Gastroesophageal sphincter (tissue), 4 donors: ENCODE results near the gene REST. TPM values are rescaled to one million over a fixed set of nuclear protein-coding genes. Genes with fewer than 3 reads are reported as not detected.
"Not testable (repeated sequence)": the region's sequence is repeated elsewhere in the genome, so short reads cannot be mapped to it uniquely, and the experiment has no call there.

ENCODE experiments used
- ATAC-seq: fragments of 150-250 bp; one replicate; pipeline ENCODE4 v1.9.1; 2016; ENCODE audit warnings: mild to moderate bottlenecking, moderate library complexity
- H3K27ac ChIP-seq, 4 donors: fragments of 200-600 bp; sonication (generic) in 3 of 4; 1 replicate in 3 of 4; 2 replicates in 1 of 4; pipeline ENCODE4 v1.5.1; 2016 to 2019
- H3K27me3 ChIP-seq: fragments of 200-600 bp; sonication (generic); one replicate; pipeline ENCODE4 v1.5.1; 2019
- H3K36me3 ChIP-seq, 2 donors: fragments of 200-600 bp; sonication (generic); one replicate each; pipeline ENCODE4 v1.5.1; 2019; ENCODE audit warnings: control low read depth in 1 of 2
- H3K4me1 ChIP-seq, 3 donors: fragments of 200-600 bp; sonication (generic); 1 replicate in 2 of 3; 2 replicates in 1 of 3; pipeline ENCODE4 v1.5.1; 2016 to 2019; ENCODE audit warnings: control low read depth in 2 of 3
- H3K4me3 ChIP-seq, 2 donors: fragments of 200-600 bp; sonication (generic); one replicate each; pipeline ENCODE4 v1.5.1; 2019; ENCODE audit warnings: mild to moderate bottlenecking in 1 of 2, moderate library complexity in 1 of 2
- H3K9me3 ChIP-seq, 3 donors: fragments of 200-600 bp; sonication (generic); one replicate each; pipeline ENCODE4 v1.5.1; 2017 to 2019; ENCODE audit warnings: control low read depth in 2 of 3
- CTCF ChIP-seq, 4 experiments: fragments of 200-600 bp in 2 of 4; fragments of 450-650 bp in 2 of 4; sonication (generic) in 1 of 4; IDR thresholded peaks; one replicate each; pipeline ENCODE4 v1.5.1; 2017 to 2019; ENCODE audit warnings: antibody characterized with exemption in 4 of 4, mild to moderate bottlenecking in 2 of 4, moderate library complexity in 2 of 4
- EP300 ChIP-seq: sonication (generic); formaldehyde crosslinking; IDR thresholded peaks from one replicate; pipeline ENCODE4 v1.6.1; 2017; ENCODE audit warnings: antibody characterized with exemption, mild to moderate bottlenecking
- POLR2A ChIP-seq, 2 donors: fragments of 450-650 bp; IDR thresholded peaks; one replicate each; pipeline ENCODE4 v1.6.1; 2017; ENCODE audit warnings: antibody characterized with exemption in 2 of 2, mild to moderate bottlenecking in 2 of 2, moderate library complexity in 1 of 2
- POLR2AphosphoS5 ChIP-seq: sonication (generic); formaldehyde crosslinking; IDR thresholded peaks from one replicate; pipeline ENCODE4 v1.6.1; 2017; ENCODE audit warnings: antibody characterized with exemption
- WGBS, 2 donors: methylation state at CpG; one replicate each; pipeline ENCODE4 v1.1.5; 2018; ENCODE audit warnings: low coverage in 1 of 2; 5-methylcytosine and 5-hydroxymethylcytosine counted together
- total RNA-seq, 4 donors: library from RNA; depleted of rRNA; stranded (reverse); fragments of >200 nt; gene quantifications; one replicate each; pipeline ENCODE4 v1.1.0, GENCODE V29; 2016

The REST gene
- total RNA-seq, 4 donors from 2014 or later: 32.8 to 41.1 (median 39.5) TPM

GRCh38 chr4:56937262-56937661 lies 29.6 kb downstream of the REST start:
- Histone ChIP-seq H3K27ac (no peak overlapping the region), H3K4me3 (no peak overlapping the region), H3K36me3 (peaks cover 0 to 37% of the 10 kb centered on the region in 2 donors), H3K27me3 (no peaks in the 10 kb centered on the region), H3K4me1 (no peaks in the 10 kb centered on the region), H3K9me3 (no peaks in the 10 kb centered on the region)
- WGBS, 2 donors: 71 to 88% methylated on average over 2 to 6 of the region's 6 CpGs
- TF ChIP-seq CTCF (IDR thresholded peaks at IDR 0.05) (no peak), POLR2AphosphoS5 (no peak), EP300 (no peak), POLR2A (IDR thresholded peaks at IDR 0.05) (no peak)
- no peak for ATAC-seq

- H3K4me1 ChIP-seq, H3K4me3 ChIP-seq, H3K27ac ChIP-seq, ATAC-seq, H3K27me3 ChIP-seq, H3K9me3 ChIP-seq: not testable (repeated sequence)
- peaks cover 0 to 37% of the 10 kb centered on the region in 2 donors for H3K36me3 ChIP-seq
- WGBS, 2 donors: 98 to 99% methylated on average over 7 to 10 of the region's 14 CpGs
Observed at GRCh38 chr4:56939826-56940225, 32.1 kb downstream of the REST start.

- Histone ChIP-seq H3K27ac (no peak overlapping the region), H3K4me1 (no peaks in the 10 kb centered on the region), H3K9me3 (no peaks in the 10 kb centered on the region), H3K4me3 (no peak overlapping the region), H3K36me3 (peaks cover 0 to 37% of the 10 kb centered on the region in 2 donors), H3K27me3 (no peaks in the 10 kb centered on the region)
- WGBS, 2 donors: 90 to 98% methylated on average over 5 to 11 of the region's 12 CpGs
- TF ChIP-seq POLR2AphosphoS5 (no peak), CTCF (IDR thresholded peaks at IDR 0.05) (no peak), POLR2A (IDR thresholded peaks at IDR 0.05) (no peak), EP300 (no peak)
- no peak for ATAC-seq
Observed at GRCh38 chr4:56940403-56940802, 32.7 kb downstream of the REST start.

GRCh38 chr4:56940971-56941370 lies 33.3 kb downstream of the REST start:
- Histone ChIP-seq H3K4me3 (no peak overlapping the region), H3K27ac (no peak overlapping the region), H3K36me3 (peaks cover 0 to 37% of the 10 kb centered on the region in 2 donors), H3K27me3 (no peaks in the 10 kb centered on the region), H3K9me3 (no peaks in the 10 kb centered on the region), H3K4me1 (no peaks in the 10 kb centered on the region)
- TF ChIP-seq EP300: no peak
- TF ChIP-seq POLR2A (IDR thresholded peaks at IDR 0.05): no peak
- no peak for TF ChIP-seq POLR2AphosphoS5
- TF ChIP-seq CTCF (IDR thresholded peaks at IDR 0.05): no peak
- ATAC-seq: no peak

GRCh38 chr4:56941403-56941802 lies 33.7 kb downstream of the REST start:
- H3K4me3 ChIP-seq: no peak overlapping the region
- no peaks in the 10 kb centered on the region for H3K27me3 ChIP-seq
- peaks cover 0 to 35% of the 10 kb centered on the region in 2 donors for H3K36me3 ChIP-seq
- no peaks in the 10 kb centered on the region for H3K4me1 ChIP-seq
- no peak for ATAC-seq
- TF ChIP-seq EP300: no peak
- TF ChIP-seq CTCF (IDR thresholded peaks at IDR 0.05): no peak
- no peak for TF ChIP-seq POLR2A (IDR thresholded peaks at IDR 0.05)
- no peak for TF ChIP-seq POLR2AphosphoS5
- H3K27ac ChIP-seq: no peak overlapping the region
- H3K9me3 ChIP-seq: no peaks in the 10 kb centered on the region
- 56 to 76% methylated on average over 3 of the region's 3 CpGs for WGBS, 2 donors
